HepG2 (cell line): Measurements from ENCODE around the gene TMEM141. TPM values are rescaled to one million over a fixed set of nuclear protein-coding genes. Genes with fewer than 3 reads are reported as not detected.

ENCODE experiments used
- CENPX ChIP-seq: sonication (generic); formaldehyde crosslinking; IDR thresholded peaks from 2 replicates; pipeline ENCODE4 v1.9.0; 2021; ENCODE audit warnings: mild to moderate bottlenecking, missing genetic modification reagents, moderate library complexity
- EZH2 ChIP-seq: conservative IDR thresholded peaks from 2 replicates; pipeline ENCODE4 v1.6.1; 2012; ENCODE audit warnings: mild to moderate bottlenecking, low read depth, low read length, moderate library complexity
- FIP1L1 ChIP-seq: fragments of 200-400 bp; formaldehyde crosslinking; IDR thresholded peaks from 2 replicates; pipeline ENCODE4 v1.6.1; 2018; ENCODE audit warnings: low read depth, mild to moderate bottlenecking, low read length, moderate library complexity, borderline replicate concordance; ENCODE audit not compliant: insufficient read depth
- KDM6A ChIP-seq: IDR thresholded peaks from 2 replicates; pipeline ENCODE4 v1.6.1; 2016; ENCODE audit warnings: low read depth
- NFE2L1 ChIP-seq: sonication (generic); formaldehyde crosslinking; IDR thresholded peaks from 2 replicates; pipeline ENCODE4 v1.4.0; 2020; ENCODE audit warnings: missing genetic modification reagents, mild to moderate bottlenecking, borderline replicate concordance
- PAWR ChIP-seq: sonication (generic); formaldehyde crosslinking; IDR thresholded peaks from 2 replicates; pipeline ENCODE4 v1.4.0; 2020; ENCODE audit warnings: missing genetic modification reagents, mild to moderate bottlenecking, borderline replicate concordance
- PHB2 ChIP-seq: fragments of 450-650 bp; IDR thresholded peaks from 2 replicates; pipeline ENCODE4 v1.6.1; 2018; ENCODE audit not compliant: partially characterized antibody
- POGZ ChIP-seq: sonication (generic); formaldehyde crosslinking; IDR thresholded peaks from 2 replicates; pipeline ENCODE4 v1.4.0; 2020; ENCODE audit warnings: mild to moderate bottlenecking, missing genetic modification reagents
- RFX3 ChIP-seq: IDR thresholded peaks from 2 replicates; pipeline ENCODE4 v1.6.1; 2016; ENCODE audit warnings: missing biosample characterization, missing genetic modification reagents
- SRSF1 ChIP-seq: fragments of 200-400 bp; formaldehyde crosslinking; optimal IDR thresholded peaks from 2 replicates; pipeline ENCODE3; 2017; ENCODE audit warnings: mild to moderate bottlenecking, low read depth, low read length, moderate library complexity
- ZFP1 ChIP-seq: IDR thresholded peaks from 2 replicates; pipeline ENCODE4 v1.6.1; 2016
- ZMYM3 ChIP-seq: sonication (generic); formaldehyde crosslinking; IDR thresholded peaks from 2 replicates; pipeline ENCODE4 v1.5.1; 2020; ENCODE audit warnings: mild to moderate bottlenecking, missing genetic modification reagents
- ZNF224 ChIP-seq: sonication (generic); formaldehyde crosslinking; IDR thresholded peaks from 2 replicates; pipeline ENCODE4 v1.5.0; 2020; ENCODE audit warnings: mild to moderate bottlenecking, missing genetic modification reagents
- ZNF264 ChIP-seq: sonication (generic); formaldehyde crosslinking; IDR thresholded peaks from 2 replicates; pipeline ENCODE4 v1.4.0; 2020; ENCODE audit warnings: missing genetic modification reagents
- ZNF335 ChIP-seq: sonication (generic); formaldehyde crosslinking; IDR thresholded peaks from 2 replicates; pipeline ENCODE4 v1.4.0; 2020; ENCODE audit warnings: missing genetic modification reagents
- ZNF441 ChIP-seq: sonication (generic); formaldehyde crosslinking; IDR thresholded peaks from 2 replicates; pipeline ENCODE4 v1.7.0; 2021; ENCODE audit warnings: missing genetic modification reagents, borderline replicate concordance
- ZZZ3 ChIP-seq: sonication (generic); formaldehyde crosslinking; IDR thresholded peaks from 2 replicates; pipeline ENCODE4 v1.4.0; 2020; ENCODE audit warnings: missing genetic modification reagents, mild to moderate bottlenecking, borderline replicate concordance
- polyA plus RNA-seq, 8 experiments: library from polyadenylated mRNA; depleted of rRNA in 3 of 8; stranded (reverse) in 7 of 8; unstranded in 1 of 8; fragments of >200 nt; fragmentation: Illumina TruSeq in 4 of 8; extraction: Trizol in 4 of 8; gene quantifications; 2 replicates each; pipeline versions ENCODE4 v1.2.1 to v1.2.3, GENCODE V29; 2011 to 2016; ENCODE audit warnings: low read depth in 4 of 8, missing spikeins in 1 of 8, mixed read lengths in 1 of 8; ENCODE audit not compliant: insufficient read depth in 1 of 8
- total RNA-seq, 5 experiments: library from RNA; depleted of rRNA; stranded (reverse); fragments of >200 nt; fragmentation: Illumina TruSeq; extraction: Trizol; gene quantifications; 2 replicates each; pipeline ENCODE4 v1.2.3, GENCODE V29; 2016; ENCODE audit warnings: low read depth in 1 of 5
- TF ChIP-seq, protein P1 (sequence below): sonication (generic); formaldehyde crosslinking; IDR thresholded peaks from 2 replicates; pipeline ENCODE4 v1.5.0; 2020; ENCODE audit warnings: mild to moderate bottlenecking, missing genetic modification reagents
- TF ChIP-seq, protein P2 (sequence below): sonication (generic); formaldehyde crosslinking; IDR thresholded peaks from 2 replicates; pipeline ENCODE4 v1.9.0; 2021; ENCODE audit warnings: missing genetic modification reagents, borderline replicate concordance
- TF ChIP-seq, protein P3 (sequence below): sonication (generic); formaldehyde crosslinking; IDR thresholded peaks from 2 replicates; pipeline ENCODE4 v1.5.1; 2020; ENCODE audit warnings: mild to moderate bottlenecking, missing genetic modification reagents, borderline replicate concordance

The TMEM141 gene
- total and polyA plus RNA-seq, 2 of the 13 experiments (the other 11 are each of a cell fraction or from before 2014, with no cell fraction given): 81.0 to 202 TPM

DNA sequence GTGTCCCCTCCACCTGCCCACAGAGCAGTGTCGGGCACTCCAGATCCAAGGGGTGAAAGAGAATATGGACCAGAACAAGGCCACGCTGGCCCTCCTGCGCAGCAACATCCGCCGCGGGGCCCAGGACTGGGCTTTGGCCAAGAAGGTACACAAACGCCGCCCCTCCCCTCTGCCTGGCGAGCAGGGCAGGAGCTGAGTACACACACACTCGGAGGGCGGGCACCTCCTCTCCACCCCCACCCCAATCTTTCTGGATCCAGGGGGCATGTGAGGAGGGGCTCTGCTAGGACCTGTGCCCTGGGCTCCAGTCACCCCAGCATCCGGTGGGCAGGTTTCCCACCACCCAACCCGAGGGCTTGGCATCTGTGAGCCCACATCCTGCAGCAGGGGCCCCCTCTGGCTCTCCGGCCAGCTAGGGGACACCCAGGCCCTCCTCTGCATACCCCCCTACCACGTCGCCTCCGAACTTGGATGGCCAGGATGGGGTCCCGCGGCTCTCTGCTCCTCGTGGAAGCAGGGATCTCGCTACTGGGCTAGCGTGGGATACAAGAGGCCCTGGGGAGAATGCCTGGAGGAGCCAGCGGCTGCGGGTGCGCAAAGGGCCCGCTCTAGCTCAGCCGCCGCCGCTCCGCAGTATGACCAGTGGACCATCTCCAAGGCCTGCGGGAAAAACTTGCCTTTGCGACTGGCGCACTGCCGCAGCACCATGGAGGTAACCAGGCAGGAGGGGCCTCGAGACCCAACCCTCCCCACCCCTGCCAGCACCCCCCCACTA, 8.1 kb downstream of the TMEM141 start (continued):
- TF ChIP-seq ZZZ3 (no peak), ZNF335 (CRISPR knock-in tag) (peak; percentile 78; the same call in 1 of the 2 replicates), ZFP1 (CRISPR knock-in tag) (0 out of 2 replicates have a peak, but pooled peaks have one; percentile 23), PHB2 (no peak), RFX3 (CRISPR knock-in tag) (no peak), EZH2 (no peak), ZNF441 (no peak), CENPX (CRISPR knock-in tag) (no peak), NFE2L1 (CRISPR knock-in tag) (no peak; the same call in 1 of the 2 replicates), PAWR (CRISPR knock-in tag) (no peak), FIP1L1 (0 out of 2 replicates have a peak, but pooled peaks have one; percentile 1), KDM6A (CRISPR knock-in tag) (0 out of 2 replicates have a peak, but pooled peaks have one; percentile 28), ZMYM3 (CRISPR knock-in tag) (no peak; the same call in 1 of the 2 replicates), POGZ (CRISPR knock-in tag) (0 out of 2 replicates have a peak, but pooled peaks have one; percentile 50), ZNF224 (CRISPR knock-in tag) (0 out of 2 replicates have a peak, but pooled peaks have one; percentile 58), ZNF264 (CRISPR knock-in tag) (peak; percentile 71; the same call in 1 of the 2 replicates), SRSF1 (peak; percentile 68)
- TF ChIP-seq, protein P1, sequence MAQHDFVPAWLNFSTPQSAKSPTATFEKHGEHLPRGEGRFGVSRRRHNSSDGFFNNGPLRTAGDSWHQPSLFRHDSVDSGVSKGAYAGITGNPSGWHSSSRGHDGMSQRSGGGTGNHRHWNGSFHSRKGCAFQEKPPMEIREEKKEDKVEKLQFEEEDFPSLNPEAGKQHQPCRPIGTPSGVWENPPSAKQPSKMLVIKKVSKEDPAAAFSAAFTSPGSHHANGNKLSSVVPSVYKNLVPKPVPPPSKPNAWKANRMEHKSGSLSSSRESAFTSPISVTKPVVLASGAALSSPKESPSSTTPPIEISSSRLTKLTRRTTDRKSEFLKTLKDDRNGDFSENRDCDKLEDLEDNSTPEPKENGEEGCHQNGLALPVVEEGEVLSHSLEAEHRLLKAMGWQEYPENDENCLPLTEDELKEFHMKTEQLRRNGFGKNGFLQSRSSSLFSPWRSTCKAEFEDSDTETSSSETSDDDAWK (CRISPR knock-in tag): no peak
- TF ChIP-seq, protein P2, sequence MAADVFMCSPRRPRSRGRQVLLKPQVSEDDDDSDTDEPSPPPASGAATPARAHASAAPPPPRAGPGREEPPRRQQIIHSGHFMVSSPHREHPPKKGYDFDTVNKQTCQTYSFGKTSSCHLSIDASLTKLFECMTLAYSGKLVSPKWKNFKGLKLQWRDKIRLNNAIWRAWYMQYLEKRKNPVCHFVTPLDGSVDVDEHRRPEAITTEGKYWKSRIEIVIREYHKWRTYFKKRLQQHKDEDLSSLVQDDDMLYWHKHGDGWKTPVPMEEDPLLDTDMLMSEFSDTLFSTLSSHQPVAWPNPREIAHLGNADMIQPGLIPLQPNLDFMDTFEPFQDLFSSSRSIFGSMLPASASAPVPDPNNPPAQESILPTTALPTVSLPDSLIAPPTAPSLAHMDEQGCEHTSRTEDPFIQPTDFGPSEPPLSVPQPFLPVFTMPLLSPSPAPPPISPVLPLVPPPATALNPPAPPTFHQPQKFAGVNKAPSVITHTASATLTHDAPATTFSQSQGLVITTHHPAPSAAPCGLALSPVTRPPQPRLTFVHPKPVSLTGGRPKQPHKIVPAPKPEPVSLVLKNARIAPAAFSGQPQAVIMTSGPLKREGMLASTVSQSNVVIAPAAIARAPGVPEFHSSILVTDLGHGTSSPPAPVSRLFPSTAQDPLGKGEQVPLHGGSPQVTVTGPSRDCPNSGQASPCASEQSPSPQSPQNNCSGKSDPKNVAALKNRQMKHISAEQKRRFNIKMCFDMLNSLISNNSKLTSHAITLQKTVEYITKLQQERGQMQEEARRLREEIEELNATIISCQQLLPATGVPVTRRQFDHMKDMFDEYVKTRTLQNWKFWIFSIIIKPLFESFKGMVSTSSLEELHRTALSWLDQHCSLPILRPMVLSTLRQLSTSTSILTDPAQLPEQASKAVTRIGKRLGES (CRISPR knock-in tag): no peak
- TF ChIP-seq, protein P3, sequence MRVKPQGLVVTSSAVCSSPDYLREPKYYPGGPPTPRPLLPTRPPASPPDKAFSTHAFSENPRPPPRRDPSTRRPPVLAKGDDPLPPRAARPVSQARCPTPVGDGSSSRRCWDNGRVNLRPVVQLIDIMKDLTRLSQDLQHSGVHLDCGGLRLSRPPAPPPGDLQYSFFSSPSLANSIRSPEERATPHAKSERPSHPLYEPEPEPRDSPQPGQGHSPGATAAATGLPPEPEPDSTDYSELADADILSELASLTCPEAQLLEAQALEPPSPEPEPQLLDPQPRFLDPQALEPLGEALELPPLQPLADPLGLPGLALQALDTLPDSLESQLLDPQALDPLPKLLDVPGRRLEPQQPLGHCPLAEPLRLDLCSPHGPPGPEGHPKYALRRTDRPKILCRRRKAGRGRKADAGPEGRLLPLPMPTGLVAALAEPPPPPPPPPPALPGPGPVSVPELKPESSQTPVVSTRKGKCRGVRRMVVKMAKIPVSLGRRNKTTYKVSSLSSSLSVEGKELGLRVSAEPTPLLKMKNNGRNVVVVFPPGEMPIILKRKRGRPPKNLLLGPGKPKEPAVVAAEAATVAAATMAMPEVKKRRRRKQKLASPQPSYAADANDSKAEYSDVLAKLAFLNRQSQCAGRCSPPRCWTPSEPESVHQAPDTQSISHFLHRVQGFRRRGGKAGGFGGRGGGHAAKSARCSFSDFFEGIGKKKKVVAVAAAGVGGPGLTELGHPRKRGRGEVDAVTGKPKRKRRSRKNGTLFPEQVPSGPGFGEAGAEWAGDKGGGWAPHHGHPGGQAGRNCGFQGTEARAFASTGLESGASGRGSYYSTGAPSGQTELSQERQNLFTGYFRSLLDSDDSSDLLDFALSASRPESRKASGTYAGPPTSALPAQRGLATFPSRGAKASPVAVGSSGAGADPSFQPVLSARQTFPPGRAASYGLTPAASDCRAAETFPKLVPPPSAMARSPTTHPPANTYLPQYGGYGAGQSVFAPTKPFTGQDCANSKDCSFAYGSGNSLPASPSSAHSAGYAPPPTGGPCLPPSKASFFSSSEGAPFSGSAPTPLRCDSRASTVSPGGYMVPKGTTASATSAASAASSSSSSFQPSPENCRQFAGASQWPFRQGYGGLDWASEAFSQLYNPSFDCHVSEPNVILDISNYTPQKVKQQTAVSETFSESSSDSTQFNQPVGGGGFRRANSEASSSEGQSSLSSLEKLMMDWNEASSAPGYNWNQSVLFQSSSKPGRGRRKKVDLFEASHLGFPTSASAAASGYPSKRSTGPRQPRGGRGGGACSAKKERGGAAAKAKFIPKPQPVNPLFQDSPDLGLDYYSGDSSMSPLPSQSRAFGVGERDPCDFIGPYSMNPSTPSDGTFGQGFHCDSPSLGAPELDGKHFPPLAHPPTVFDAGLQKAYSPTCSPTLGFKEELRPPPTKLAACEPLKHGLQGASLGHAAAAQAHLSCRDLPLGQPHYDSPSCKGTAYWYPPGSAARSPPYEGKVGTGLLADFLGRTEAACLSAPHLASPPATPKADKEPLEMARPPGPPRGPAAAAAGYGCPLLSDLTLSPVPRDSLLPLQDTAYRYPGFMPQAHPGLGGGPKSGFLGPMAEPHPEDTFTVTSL (CRISPR knock-in tag): no peak
